22Rv1 (cell line): Measurements from ENCODE around the gene PHF12.
A peak's percentile ranks its signal among the peaks of the same experiment; 100 is the strongest.

Experiments used
- H3K27ac ChIP-seq: fragments of 450-650 bp; 2 replicates; pipeline ENCODE4 v1.5.1; 2017
- CTCF ChIP-seq: fragments of 450-650 bp; IDR thresholded peaks from 2 replicates; pipeline ENCODE4 v1.5.1; 2017; ENCODE audit warnings: mild to moderate bottlenecking
- ZFX ChIP-seq: fragments of 450-650 bp; IDR thresholded peaks from 2 replicates; pipeline ENCODE4 v1.6.1; 2017; ENCODE audit warnings: antibody characterized with exemption, borderline replicate concordance

The PHF12 gene

GRCh38 chr17:28879886-28880571, 71.3 kb downstream of the PHF12 start:
- TF ChIP-seq CTCF, result no peak
- TF ChIP-seq ZFX, result no peak
- 0 out of 2 replicates have a peak overlapping the region, but pooled peaks have one; percentile 19 for H3K27ac ChIP-seq

GRCh38 chr17:28878981-28879380, 72.3 kb downstream of the PHF12 start:
- TF ChIP-seq ZFX (no peak), CTCF (peak; percentile 40)
- H3K27ac ChIP-seq, result 0 out of 2 replicates have a peak overlapping the region, but pooled peaks have one; percentile 19

- H3K27ac ChIP-seq, result peak overlapping the region; percentile 19; the same call in 1 of the 2 replicates
- TF ChIP-seq ZFX, result no peak
- TF ChIP-seq CTCF, result no peak
These were observed 73.0 kb downstream of the PHF12 start for GRCh38 chr17:28878158-28878910.

GRCh38 chr17:28877150-28877711, 74.1 kb downstream of the PHF12 start:
- H3K27ac ChIP-seq, result peak overlapping the region; percentile 19

- TF ChIP-seq ZFX, result no peak
- no peak for TF ChIP-seq CTCF
- peak overlapping the region; percentile 19; the same call in 1 of the 2 replicates for H3K27ac ChIP-seq
These were observed 75.3 kb downstream of the PHF12 start for GRCh38 chr17:28875848-28876550.

GRCh38 chr17:28874750-28875149, 76.6 kb downstream of the PHF12 start:
- H3K27ac ChIP-seq, result no peak overlapping the region
- TF ChIP-seq ZFX (no peak), CTCF (no peak)

GRCh38 chr17:28873839-28874238, 77.5 kb downstream of the PHF12 start:
- TF ChIP-seq ZFX (no peak), CTCF (no peak)
- H3K27ac ChIP-seq, result no peak overlapping the region
